HG02870 (cell line): ENCODE data around the gene PRPS1.
A peak's percentile ranks its signal among the peaks of the same experiment; 100 is the strongest.
"Not testable (repeated sequence)": the region's sequence is repeated elsewhere in the genome, so short reads cannot be mapped to it uniquely, and the experiment has no call there.

Experiments
- ATAC-seq: cut with Tn5 transposase; IDR thresholded peaks from one replicate; pipeline ENCODE4 v1.9.1; 2021; ENCODE audit warnings: mild to moderate bottlenecking, moderate library complexity; ENCODE audit not compliant: unreplicated experiment

Gene PRPS1

DNA sequence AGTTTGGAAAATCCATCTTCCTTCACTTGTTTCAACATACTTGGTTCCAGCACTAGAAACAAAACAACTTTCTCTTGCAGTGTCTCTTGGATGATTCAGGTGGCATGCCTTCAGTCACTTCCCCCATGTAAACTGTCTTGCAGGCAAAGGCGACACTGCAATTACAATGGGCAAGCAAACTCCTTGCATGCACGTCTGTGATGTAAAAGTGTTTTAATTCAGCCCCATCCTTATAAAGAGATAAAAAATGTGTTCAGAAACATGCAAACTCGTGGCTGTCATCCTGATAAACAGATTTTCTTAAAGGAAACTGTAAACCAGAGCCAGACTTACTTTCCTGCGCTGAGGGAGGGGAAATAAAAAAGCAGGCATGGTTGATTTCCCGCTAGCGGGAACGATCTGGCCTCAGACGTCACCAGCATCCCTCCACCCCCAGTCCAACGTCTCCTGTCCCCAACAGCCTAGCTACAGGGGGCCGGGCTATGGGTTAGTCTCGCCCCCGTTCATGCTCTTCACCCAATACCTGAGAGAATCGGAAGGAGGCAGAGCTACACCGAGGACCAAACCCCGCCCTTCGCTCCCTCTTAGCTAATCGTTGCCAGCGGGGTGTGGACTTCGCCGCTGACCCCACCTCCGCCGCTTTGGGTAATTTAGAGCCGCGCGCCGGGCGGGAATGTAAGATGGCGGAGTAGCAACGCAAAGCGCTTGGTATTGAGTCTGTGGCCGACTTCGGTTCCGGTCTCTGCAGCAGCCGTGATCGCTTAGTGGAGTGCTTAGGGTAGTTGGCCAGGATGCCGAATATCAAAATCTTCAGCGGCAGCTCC is at the start of gene PRPS1:
PRPS1 (plus strand) TSS at position 673 of the 824 bp plus-strand sequence; CDS start at position 792, 119 bp downstream.
- ATAC-seq, result peak; percentile 100

DNA sequence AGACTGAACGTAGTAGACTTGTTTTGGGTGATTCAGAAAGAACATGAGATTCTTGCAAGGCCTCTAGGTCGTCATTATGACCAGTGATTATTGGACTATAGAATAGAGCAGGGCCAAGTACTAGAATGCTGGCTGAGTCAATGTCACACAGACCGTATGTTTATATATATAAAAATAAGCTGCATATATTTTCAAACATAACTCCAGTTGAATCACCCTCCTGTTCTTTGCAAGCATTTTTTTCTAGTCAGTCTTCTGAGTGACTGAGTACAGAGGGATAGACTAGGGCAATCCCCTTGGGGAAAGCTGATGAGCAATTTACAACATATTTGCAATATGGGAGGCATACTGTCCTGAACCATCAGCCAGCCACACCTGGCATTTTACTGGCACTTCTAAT is 48.4 kb upstream of the PRPS1 start:
- no peak for ATAC-seq

GRCh38 chrX:107581923-107582322 is 46.4 kb upstream of the PRPS1 start:
- no peak for ATAC-seq

DNA sequence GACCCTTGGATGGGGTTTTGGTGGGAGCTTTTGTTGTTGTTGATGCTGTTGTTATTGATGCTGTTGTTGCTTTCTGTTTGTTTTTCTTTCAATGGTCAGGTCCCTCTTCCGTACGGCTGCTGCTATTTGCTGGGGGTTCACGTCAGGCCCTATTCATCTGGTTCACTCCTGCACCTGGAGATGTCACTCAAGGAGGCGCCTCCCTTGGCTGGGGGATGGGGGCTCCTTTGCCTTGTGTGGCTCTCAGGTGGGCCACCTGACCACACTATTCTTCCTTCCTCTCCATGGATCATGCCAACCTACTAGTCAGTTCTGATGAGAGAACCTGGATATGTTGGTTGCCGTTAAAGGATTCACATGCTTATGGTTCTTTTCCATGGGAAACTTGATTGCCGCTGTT is 39.1 kb upstream of the PRPS1 start:
- ATAC-seq, result no peak

GRCh38 chrX:107596651-107597050 is 31.7 kb upstream of the PRPS1 start:
- ATAC-seq, result no peak

- ATAC-seq, result no peak
Measured at GRCh38 chrX:107597264-107597663, 31.0 kb upstream of the PRPS1 start.

GRCh38 chrX:107597791-107598190 is 30.5 kb upstream of the PRPS1 start:
- no peak for ATAC-seq

DNA sequence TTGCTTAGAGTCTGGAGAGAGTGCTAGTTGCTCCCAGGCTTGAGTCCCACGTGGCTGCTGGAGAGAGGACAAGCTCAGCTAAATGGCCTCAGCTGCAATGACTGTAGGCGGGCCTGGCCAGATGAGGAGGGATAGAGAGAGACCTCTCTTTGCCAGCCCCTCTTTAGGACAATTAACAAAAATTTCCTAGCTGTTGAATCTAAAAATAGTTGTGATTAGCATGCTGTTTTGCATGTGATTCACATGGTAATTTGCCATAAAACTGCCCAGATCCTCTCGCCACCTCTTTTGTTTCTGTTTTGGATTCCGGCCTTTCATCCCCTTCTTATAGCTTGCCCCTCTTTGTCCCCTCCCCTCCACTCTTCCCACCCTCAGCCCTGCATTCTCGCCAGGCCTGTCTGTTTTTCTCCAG is 28.9 kb upstream of the PRPS1 start:
- ATAC-seq, result no peak

DNA sequence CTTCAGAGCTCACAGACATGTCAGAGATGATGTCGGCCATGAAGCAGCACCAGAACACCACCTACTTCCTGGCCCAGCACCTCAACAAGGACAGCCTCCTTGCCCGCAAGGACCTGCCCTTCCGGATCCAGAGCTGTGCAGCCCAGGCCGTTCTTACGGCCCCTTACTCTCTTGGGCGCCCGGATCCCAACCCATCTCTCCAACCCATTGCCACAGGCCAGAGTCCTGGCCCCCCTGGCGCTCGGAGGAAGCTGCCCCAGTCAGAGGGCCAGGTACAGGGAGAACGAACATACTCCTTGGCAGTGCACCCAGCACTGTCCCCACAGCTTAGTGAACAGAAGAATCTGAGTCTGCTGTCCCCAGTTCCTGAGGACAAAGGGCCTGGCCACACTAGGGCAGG is 27.9 kb upstream of the PRPS1 start:
- no peak for ATAC-seq

- ATAC-seq, result no peak
Measured at GRCh38 chrX:107601326-107601725, 27.0 kb upstream of the PRPS1 start.

GRCh38 chrX:107601759-107602158 is 26.6 kb upstream of the PRPS1 start:
- ATAC-seq, result no peak

GRCh38 chrX:107602694-107603239 is 25.5 kb upstream of the PRPS1 start:
- no peak for ATAC-seq

GRCh38 chrX:107603429-107604159 is 24.7 kb upstream of the PRPS1 start:
- ATAC-seq, result no peak

DNA sequence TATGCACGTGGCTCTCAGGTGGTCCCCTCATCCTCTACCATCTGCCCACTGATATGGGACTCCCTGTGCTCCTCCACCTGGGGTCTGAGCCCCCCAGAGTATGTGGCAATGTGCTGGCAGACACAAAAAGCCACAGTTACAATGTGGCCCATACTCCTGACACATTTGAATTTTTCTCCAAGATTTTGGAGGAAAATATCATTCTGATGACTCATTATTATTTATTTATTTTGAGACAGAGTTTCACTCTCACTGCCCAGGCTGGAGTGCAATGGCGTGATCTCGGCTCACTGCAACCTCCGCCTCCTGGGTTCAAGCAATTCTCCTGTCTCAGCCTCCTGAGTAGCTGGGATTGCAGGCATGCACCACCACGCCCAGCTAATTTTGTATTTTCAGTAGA is 19.2 kb upstream of the PRPS1 start:
- not testable (repeated sequence) for ATAC-seq

DNA sequence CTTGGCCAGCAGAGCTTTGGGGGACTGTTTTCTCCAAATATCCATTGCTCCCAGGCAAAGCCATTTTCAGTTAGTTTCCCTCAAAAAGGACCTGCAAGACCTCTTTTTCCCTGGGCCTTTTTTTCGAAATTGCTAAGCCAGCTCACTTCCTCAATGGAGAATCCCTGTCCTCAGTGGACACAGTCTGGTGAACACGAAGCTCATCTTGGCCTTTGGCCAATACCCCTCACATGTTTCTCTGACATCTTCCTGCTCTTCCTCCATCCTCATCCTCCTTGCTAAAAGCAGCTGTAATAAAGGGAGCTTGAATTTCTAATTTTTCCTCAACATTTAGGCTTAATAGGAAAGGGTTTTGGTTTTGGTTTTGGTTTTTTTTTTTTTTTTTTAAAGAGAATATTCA is 17.6 kb upstream of the PRPS1 start:
- ATAC-seq, result no peak

DNA sequence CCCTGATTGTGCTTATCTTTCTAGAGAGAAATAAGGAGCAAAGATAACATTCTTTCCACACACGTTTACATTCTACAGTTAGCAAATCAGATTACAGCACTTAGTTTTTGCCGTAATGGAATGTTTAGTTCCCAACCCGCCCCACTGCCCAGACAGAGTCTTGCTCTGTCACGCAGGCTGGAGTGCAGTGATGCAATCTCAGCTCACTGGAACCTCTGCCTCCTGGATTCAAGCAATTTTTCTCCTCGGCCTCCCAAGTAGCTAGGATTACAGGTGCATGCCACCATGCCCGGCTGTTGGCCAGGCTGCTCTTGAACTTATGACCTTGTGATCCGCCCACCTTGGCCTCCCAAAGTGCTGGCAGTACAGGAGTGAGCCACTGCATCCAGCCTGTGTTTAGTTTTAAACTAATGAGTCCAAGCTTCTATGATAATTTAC is 8.4 kb upstream of the PRPS1 start:
- ATAC-seq, result no peak

GRCh38 chrX:107624893-107625292 is 3.4 kb upstream of the PRPS1 start:
- no peak for ATAC-seq

GRCh38 chrX:107625739-107626138 is 2.6 kb upstream of the PRPS1 start:
- no peak for ATAC-seq

- ATAC-seq, result no peak
Measured at GRCh38 chrX:107626481-107626880, 1.8 kb upstream of the PRPS1 start.

DNA sequence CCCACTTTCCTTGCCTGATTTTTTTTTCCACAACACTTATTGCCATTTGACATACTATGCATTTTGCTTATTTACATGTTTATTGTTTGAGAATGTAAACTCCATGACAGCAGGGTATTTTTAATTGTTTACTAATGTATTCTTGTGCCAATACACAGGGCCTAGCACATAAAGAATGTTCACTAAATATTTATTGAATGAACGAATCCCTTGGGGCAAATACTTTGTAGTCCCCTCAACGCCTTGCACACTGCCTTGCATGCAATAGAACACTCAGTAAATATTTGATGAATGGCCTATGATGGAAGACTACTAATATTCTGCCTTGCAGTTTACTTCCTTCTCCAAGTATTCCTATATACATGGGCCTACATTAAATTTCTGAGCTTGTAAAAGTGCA is 1.4 kb upstream of the PRPS1 start:
- ATAC-seq, result no peak

DNA sequence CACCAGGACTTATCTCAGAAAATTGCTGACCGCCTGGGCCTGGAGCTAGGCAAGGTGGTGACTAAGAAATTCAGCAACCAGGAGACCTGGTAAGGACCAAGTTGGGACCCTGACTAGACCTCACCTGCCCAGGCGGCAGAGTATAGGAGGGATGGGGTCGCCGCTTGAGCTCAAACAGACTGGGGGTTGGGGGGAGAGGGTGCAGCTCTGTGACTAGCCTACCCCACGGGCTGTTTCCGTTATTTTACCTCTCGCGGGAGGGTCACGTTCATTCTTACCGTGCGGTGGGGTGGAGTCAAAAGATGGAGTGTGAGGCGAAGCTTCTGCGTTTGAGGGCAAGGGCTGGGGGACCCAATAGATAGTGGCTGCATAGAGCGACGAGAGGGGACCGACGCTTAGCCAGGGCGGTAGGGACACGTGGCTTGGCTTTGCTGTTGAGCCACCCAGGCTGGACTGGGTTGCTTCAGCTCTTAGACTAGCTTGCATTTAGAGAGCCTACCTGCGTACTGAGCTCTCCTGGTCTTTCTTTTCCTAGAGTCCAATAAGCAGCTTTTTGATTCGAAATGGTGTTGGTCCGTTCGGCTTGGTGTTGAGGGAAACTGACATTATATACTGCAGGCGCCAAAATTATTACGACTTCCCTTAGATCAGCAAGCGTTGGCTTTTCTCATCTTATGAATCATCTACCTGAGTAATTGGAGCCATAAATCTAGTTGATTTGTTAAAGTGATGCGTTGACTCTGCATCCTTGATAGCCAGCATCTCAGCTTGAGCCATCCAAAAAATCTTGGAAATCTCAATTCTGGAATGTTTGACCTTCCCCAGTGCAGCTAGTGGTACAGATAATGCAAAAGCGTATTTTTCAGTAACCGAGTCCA is 591 bp downstream of the PRPS1 start:
- peak; percentile 36 for ATAC-seq
